Activated effector memory CD4-positive, alpha-beta T cell treated with anti-CD3 and anti-CD28 coated beads, Interleukin-2, amount 50 U/mL, for 16 hours (primary cell): Measurements from ENCODE around the gene RBFOX1.

Source experiments
- DNase-seq: peaks from one replicate; pipeline ENCODE4 v3.0.0-alpha.2; 2020

RBFOX1 gene

DNA sequence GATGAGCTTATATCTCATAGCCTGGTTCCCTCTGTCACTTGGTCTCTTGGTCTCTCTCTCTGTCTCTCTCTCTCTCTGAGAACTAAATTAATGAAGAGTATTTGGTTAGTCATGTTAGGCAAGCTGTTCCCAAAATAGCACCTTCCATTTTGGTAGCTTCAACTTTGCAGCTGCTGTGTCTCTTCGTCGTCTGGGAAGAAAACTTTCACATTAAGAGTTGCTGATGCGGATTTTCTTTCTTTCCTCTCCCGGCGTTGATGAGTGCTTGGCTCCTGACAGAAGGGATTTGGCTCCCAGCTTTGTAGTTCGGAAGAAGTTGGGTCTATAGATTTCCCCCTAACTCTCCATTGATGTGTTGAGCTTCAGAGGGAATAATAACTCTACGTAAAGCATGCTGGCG, at the start of gene RBFOX1:
Gene RBFOX1, plus strand, starts transcription at position 235 of the 400 bp plus-strand sequence.
- DNase-seq, result no peak

DNA sequence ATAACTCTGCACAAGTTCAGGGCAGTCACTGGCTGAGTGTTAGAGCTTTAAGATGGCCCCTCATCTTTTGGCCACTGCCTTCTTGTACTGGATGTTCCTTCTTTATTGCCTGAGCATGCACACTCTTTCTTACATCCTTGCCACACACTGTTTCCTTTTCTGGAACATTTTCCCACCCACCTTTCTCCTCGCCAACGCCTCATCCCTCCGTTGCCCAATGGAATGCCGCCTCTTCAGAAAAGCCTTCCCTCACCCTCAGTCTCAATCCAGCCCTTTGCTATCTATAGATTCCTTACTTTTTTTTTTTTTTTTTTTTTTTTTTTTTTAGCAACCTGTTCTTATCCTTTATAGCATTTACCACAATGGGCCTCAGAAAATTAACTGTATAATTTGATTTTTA, 47.9 kb upstream of the RBFOX1 start:
- DNase-seq, result no peak

GRCh38 chr16:7285520-7285919, 47.1 kb upstream of the RBFOX1 start:
- no peak for DNase-seq

GRCh38 chr16:7289299-7289698, 43.3 kb upstream of the RBFOX1 start:
- no peak for DNase-seq

DNA sequence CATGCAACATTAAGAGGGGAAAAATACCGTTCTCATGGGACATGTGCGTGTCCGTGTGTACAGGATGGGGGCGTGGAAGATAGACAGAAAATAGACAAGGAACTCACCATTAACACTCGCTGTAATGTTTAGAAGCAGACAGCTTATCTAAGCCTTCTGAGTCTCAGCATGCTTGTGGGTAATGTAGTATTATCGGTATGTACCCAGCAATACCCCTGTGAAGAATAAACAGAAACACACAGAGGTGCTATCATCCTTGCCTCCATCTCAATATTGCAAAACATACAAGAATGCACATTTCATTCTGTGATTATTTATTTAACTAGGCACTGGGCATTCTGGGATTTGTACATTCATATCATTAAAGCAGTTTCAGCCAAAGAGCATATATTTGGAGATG, 42.0 kb upstream of the RBFOX1 start:
- DNase-seq, result no peak

DNA sequence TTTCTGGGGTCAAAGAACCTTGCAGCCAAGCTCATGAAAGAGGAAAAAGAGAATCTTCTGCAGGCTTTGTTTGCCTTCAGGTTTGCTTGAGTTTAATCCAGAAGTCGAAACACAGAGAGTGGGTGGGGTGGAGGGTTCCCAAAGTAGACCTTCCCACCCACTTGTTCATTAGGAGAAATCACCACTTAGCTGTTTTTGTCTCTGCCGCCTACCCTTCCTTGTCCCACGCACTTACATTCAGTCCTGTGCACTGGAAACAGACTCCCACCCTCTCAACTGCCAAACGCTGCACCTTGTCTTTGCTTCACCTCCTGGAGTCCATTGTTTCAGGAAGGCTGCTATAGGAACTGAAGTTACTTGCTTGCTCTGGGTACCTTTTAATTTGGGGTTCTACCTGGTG, 38.6 kb upstream of the RBFOX1 start:
- DNase-seq, result no peak

DNA sequence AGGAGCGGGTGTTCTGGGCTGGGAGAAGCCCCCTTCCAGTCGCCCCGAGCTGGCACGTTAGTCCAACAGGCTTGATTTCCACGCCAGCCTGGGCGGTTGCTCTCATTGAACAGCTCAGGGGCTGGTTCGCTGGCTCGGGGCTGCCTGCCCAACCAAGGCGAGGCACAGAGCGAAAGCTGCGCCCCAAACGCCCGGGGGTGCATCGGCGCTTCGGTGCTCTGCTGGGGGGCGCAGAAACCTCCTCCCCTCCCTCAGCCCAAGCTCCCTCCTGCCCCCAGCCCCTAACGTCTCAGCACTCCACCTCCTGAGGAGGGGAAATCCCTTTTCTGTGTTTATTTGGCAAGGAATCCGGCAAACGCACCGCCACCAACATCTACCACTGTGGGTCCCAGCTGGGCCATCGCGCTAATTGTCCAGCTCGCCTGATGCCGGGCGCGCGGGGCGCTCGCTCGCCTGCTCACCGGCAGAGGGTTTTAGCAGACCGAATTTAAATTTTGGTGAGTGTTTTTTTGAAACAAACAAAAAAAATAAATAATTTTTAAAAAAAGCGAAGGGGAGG, 29.5 kb upstream of the RBFOX1 start:
- DNase-seq, result no peak

DNA sequence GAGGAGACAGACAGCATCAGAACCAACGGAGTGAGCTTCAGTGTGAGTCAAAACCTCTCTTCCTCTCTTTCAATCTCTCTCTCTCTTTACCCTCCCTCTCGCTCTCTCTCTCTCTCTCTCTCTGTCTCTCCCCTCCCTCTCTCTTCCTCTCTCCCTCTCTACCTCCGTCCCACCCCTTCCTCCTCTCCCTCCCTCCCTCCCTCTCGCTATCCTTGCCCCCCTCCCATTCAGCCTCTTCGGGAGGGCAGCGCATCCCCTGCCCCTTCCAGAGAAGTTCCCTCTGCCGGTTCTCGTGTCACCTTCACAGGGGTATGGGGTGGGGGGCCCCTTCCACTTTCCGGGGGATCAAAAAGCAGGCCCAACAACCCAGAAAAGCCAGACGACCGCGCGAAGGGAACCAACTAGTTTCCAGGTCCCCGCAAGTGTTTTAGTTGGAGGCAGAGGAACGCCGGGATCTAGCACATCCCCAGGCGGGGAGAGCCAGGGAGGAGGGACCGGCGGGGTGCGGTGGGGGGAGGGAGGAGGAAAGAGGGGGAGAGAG, 28.9 kb upstream of the RBFOX1 start:
- no peak for DNase-seq

- DNase-seq, result no peak
Observed at GRCh38 chr16:7304279-7304678, 28.4 kb upstream of the RBFOX1 start.

GRCh38 chr16:7304958-7305357, 27.7 kb upstream of the RBFOX1 start:
- DNase-seq, result no peak

- DNase-seq, result no peak
Observed at GRCh38 chr16:7313170-7313569, 19.5 kb upstream of the RBFOX1 start.

DNA sequence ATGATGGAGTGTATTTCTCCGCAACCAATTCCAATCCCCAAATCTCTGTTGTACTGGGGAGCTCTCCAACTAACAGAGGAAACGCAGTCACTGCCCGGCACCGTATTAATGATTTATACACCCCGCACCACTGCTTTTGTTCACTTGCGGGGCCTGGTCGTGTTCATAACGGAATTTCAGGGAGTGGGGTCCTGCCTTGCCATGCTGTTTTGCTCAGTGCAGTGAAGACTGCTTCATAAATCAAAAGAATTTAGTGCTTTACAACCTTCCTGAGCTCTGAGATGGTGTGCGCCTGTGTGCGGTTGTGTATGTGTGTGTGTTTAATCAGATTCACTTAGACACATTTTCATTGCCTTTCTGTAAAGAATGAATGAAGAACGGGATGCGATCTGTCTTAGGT, 18.5 kb upstream of the RBFOX1 start:
- DNase-seq, result no peak

GRCh38 chr16:7315813-7316212, 16.8 kb upstream of the RBFOX1 start:
- no peak for DNase-seq

DNA sequence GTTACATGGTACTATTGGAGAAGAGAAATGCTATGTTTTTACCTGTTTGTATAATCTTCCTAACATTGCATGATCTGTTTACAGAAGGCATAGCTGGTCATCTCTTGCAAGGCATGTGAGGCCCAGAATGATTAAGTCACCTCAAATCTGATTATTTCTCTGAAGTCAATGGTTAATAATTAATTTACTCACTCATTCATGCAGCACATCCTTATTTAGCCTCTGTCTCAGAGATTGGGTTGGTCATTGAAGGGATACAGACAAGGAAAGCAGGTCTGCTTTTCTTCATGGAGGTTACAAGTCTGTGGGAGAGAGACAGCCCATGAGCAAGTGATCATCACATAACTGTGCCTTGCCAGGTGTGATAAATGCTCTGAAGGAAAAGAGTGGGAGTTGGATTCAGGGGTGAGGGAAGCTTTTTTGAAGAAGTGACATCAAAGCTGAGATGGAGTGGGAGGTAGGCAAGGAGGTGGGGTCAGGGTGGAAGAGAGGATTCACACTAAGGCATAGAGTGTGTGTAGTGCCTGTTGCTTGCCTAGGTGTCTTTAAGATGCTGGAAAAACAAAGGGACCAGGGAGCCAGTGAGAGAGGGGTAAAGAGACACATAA, 16.3 kb upstream of the RBFOX1 start:
- DNase-seq, result no peak

- DNase-seq, result no peak
Observed at GRCh38 chr16:7317982-7318381, 14.7 kb upstream of the RBFOX1 start.

DNA sequence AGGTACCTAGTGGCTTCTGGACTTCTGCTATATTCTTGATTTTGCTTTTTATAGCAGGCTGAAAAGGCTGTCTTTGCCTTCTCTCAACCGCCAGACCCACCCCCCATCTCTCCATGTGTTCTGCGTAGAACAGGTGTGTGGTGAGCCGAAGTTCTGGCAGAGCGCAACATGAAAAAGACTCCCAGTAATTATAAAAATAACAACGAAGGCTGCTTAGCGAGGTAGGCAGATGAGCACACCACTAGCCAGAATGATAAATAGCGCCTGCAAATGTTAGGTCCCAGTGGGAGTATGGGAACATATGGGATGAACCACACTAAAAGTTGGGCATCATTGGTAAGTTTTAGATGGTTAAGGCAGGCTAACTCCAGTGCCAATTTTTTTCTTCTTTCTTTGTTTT, 14.0 kb upstream of the RBFOX1 start:
- DNase-seq, result no peak

DNA sequence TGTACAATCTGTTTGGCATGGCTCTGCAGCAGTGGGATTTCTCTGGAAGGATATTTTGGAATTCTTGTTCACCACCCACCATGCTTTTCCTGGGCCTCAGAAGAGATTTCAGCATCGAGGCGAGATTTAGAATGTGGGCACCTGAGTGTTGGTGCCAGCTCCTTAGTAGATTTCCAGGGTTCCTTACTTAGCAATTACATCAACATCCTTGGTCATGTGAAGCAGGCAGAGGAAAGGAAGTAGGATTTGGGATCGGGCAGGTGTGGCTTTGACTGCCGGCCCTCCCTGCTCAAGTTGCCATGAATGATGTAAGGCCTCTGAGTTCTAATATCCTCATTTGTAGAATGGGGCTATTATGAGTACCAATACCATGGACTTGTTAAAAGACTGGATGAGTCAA, 13.1 kb upstream of the RBFOX1 start:
- no peak for DNase-seq

DNA sequence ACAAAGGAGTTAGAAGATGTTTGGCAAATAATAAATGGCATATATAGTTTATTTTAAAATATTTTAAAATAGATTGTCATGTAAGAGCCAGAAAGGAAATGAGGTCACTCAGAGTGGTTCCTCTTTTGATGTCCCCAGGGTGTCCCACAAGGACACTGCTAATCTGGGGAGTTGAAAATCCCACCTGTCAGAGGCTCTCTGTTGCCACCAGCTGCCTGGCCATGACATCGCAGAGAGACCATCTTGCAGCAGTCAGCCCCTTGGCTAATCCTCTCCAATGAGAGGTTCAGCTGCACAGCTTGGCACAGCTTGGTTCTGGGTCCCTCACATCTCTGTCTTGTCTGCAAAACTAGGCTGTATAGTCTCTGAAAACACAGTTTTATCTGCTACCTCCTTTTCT, 11.0 kb upstream of the RBFOX1 start:
- DNase-seq, result no peak

DNA sequence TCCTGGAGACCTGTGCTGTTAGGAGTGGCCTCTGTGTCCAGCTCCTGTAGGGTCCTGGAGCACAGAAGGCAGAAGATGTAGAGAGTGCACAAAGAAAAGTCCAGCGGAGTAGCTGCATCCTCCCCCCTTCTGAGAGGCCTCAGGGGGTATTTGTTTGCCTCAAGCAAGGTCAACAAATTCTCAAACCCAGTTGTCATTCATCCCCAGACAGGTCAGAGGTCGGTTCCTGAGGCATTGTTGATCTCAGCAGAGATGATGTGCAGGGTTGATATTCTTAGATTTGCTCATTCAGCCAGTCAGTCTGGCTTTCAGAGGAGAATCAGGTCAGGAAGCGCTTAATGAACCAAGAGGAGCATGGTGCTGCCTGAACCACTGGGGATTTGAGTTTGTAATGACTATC, 8.3 kb upstream of the RBFOX1 start:
- no peak for DNase-seq

DNA sequence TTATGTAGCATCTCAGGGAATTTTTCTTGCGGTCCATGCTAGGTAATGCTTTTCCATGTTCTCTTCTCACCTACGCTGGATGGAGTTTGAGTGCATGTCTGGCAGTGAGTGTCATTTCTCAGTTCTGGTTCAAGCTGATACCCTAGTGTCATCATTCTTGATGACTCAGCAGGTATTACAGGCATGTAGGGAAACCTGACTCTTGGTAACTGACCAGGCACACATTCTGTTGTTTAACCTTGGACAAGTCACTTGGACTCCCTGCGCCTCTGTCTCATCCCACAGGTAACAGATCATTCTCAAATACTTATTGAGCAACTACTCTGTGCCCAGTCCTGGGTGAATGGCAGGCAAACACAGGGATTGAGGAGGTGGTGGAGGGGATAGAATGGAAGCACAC, 6.8 kb upstream of the RBFOX1 start:
- no peak for DNase-seq

GRCh38 chr16:7330709-7331108, 1.9 kb upstream of the RBFOX1 start:
- no peak for DNase-seq

DNA sequence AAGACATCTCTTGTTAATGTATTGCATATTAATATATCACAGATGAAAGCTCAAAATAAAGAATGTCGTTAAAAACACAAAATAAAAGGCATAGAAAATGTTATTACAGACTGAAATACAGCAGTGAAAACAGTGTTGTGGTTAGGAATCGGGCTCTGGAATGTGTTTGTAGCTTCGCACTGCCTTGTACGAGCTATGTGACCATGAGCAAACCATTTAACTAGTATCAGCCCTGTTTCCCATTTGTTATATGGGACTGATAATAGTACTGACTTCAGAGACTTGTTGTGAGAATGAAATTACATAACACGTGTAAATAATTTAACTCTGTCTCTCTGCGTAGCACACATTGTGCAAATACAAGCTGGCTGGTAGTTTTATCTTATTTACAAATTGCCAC, 648 bp upstream of the RBFOX1 start:
- no peak for DNase-seq

DNA sequence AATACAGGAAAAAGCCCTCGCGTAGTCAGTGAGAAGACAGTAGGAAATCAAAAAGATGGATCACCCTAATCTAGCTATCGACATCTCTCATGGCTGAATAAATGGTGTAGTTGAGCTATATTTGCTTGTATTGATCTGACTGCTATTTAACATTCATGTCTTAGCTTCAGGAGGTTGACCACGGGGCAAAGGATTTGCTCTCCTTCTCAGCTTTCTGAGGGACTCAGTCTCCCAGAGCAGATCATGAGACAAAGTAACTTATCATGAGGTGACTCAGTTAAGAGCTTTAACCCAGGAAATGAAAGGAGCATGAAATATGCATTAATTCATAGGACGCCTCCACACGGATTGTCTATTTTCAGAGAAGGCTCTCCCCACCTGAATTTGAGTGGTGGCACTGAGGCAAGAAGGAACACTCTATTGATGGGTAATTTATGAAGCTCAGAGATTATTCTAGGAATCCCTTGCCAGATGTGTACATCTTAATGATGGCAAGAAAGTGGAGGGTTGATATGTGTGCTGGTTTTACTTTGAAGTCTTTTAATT, 608 bp downstream of the RBFOX1 start:
- no peak for DNase-seq

GRCh38 chr16:7334801-7335560, 2.3 kb downstream of the RBFOX1 start:
- no peak for DNase-seq
